GM19099 (cell line): ENCODE measurements around the gene BHLHE40.

Experiments used
- POLR2A ChIP-seq: IDR thresholded peaks from 3 replicates; pipeline ENCODE4 v1.6.1; 2011; ENCODE audit warnings: low read depth; ENCODE audit not compliant: insufficient read length; ENCODE audit errors: extremely low read depth

The BHLHE40 gene

DNA sequence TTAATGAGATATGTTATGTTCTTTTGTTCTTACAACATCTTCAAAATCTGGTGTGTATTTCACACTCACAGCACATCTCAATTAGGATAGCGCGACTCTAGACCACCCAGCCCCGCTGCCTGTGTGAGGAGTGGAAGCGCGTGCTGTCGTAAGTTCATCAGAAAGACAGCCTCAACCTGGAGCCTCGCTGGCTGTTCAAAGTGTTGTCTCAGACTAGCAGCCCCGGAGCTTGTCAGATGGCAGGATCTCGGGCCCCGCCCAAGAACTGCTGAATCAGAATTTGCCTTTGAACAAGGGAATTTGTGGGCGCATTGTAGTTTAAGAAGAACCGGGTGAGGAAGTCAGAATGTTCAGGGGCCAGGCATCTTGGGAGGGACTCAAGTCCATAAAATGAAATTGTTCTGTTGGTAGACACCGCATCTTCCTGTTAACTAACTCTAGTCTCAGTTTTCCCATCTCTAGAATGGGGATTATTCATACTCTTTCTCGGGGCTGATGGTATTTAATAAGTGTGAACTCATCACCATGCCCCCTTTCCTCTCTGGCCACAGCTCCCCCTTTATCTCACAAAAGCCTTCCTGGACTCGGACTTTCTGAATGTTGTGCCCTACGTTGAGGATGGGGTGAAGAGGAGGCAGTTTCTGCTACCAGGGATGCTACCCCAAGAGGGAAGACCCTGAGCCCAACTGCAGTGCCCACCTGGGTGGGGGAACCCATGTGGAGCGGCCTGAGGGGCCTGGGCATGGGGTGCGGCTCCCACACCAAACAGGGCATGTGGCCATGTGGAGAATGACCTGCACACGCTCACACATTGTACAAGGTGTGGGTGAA is 40.4 kb downstream of the BHLHE40 start:
- TF ChIP-seq POLR2A, result no peak

- TF ChIP-seq POLR2A, result no peak
These were observed 41.0 kb downstream of the BHLHE40 start for GRCh38 chr3:5020242-5020722.

DNA sequence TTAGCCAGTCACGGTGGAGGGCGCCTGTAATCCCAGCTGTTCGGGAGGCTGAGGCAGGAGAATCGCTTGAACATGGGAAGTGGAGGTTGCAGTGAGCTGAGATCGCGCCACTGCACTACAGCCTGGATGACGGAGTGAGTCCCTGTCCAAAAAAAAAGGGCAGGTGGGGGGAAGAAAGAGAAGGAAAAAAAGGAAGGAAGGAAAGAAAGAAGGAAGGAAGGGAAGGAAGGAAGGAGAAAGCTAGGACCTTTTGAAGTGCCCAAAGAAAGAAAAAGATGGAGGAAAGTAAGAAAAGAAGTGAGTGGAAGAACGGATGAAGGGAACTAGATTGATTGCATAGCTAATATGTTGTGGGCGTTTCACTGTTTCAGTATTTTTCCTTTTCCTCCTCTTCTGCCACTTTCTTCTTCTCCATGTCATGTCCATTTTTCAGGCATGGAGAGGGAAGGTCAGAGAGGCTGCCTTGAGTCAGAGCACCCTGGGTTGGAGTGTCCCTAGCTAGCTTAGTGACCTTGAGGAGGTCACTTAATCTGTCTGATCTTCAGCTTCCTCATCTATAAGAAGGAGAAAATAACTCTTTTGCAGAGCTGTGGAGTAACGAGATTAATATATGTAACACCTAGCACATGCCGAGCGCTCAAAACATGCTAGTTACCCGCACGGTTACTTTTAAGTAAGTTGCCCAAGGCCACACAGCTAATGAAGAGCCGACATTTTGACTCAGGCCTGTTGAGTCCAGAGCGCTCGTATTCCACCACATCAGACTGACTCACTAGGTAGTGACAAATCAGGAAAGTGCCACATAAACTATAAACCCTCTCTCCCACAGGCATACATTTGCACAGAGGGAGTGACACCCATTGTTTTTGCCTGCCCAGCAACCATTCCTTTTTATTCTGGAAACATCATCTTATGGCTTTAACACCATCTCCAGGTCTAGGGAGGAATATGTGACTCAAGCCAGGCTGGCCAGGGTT is 42.2 kb downstream of the BHLHE40 start:
- no peak for TF ChIP-seq POLR2A

DNA sequence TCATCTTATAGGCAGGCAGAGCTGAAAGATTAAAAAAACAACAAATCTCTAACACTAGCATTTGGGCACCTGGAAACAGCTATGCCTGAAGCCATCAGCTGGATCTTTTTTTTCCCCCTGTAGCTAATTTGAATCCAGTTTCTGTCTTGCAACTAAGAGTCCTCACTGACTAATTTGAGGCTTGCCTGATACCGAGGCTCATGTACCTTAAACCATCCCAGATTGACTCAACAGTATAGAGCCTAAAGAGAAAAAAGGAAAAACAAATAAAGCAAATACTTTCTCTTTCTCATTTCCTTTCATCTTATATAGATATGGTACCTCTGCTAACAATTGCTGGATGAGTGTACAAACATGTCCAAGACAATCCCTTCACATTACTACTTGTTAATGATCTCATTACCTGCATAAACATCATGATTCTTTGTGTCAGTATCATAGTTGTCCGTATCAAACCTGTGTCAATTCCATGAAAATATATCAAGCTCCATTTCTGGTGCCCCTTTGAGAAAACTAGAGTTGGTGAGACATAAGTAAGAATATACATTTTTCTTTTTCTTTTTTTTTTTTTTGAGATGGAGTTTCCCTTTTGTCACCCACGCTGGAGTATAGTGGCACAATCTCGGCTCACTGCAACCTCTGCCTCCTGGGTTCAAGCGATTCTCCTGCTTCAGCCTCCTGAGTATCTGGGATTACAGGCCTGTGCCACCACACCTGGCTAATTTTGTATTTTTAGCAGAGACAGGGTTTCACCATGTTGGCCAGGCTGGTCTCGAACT is 43.1 kb downstream of the BHLHE40 start:
- no peak for TF ChIP-seq POLR2A

GRCh38 chr3:5022966-5023776 is 43.9 kb downstream of the BHLHE40 start:
- TF ChIP-seq POLR2A, result no peak

- TF ChIP-seq POLR2A, result no peak
These were observed 44.6 kb downstream of the BHLHE40 start for GRCh38 chr3:5023777-5024346.

DNA sequence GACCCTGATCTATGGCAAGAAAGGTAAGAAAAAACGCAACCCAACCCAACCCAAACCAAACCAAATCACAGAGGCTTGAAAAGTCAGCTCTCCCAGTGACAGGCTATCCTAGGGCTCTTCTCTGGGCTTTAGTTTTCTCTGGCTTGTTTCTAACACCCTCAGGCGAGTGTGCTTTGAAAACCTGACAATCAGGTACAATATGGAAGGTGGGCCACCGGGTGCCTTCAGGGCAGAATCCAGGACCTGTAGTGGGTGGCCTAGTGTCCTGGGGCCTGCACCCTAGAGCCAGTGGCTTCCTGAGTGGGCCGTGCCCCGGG is 46.8 kb downstream of the BHLHE40 start:
- no peak for TF ChIP-seq POLR2A

DNA sequence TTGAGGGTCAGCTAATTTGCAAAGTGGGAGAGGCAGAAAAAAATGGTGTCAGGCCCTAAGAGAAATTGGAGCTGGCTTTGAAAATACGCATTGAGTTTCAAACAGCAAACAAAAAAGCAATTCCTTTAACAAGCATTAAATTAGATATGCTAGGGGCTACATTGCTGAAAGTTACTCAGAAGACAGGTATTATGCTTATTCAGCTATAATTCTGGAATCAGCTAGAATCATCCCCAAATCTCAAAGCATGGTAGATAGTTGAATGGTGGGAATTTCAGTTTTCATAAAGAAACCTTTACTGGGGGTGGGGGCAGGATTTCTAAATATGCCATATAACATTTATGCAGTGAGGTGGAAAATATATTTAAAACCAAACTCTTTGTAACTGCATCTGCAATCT is 50.5 kb downstream of the BHLHE40 start:
- TF ChIP-seq POLR2A, result no peak

DNA sequence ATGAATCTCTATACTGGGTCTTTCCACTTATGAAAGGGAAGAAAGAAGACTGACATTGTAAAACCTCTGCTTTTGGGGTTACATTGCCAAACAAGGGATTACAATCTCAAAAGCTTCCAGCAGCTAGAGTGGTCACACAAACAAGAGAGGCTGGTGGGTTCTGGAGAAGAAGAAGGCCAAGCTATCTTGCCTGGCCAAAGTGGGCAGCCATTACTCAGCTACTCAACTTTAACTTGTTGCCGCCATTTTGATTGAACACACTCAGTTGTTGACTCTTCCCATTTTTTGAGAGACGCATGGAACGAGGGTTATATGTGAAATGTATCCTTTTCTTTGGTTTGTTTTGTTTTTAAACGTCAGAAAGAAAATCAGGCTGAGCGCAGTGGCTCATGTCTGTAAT is 50.9 kb downstream of the BHLHE40 start:
- no peak for TF ChIP-seq POLR2A

GRCh38 chr3:5032844-5033243 is 53.6 kb downstream of the BHLHE40 start:
- TF ChIP-seq POLR2A, result no peak
